ENCODE measurements around the gene TRH. TPM values are rescaled to one million over a fixed set of nuclear protein-coding genes. Genes with fewer than 3 reads are reported as not detected.
A peak's percentile ranks its signal among the peaks of the same experiment; 100 is the strongest.

The TRH gene
- total RNA-seq, result not detected

- DNase-seq (ENCODE audit: low spot score), result no peak
Measured at GRCh38 chr3:129974564-129974832, at the start of gene TRH. TSS of gene TRH (plus strand) at chr3:129974720. CDS start at chr3:129975817, 1,097 bp downstream.

- no peak for DNase-seq (ENCODE audit: low spot score)
Measured at GRCh38 chr3:129927072-129927471, 47.4 kb upstream of the TRH start.

- DNase-seq (ENCODE audit: low spot score), result no peak
Measured at GRCh38 chr3:129929383-129929782, 45.1 kb upstream of the TRH start.

GRCh38 chr3:129933471-129933870, 41.0 kb upstream of the TRH start:
- DNase-seq (ENCODE audit: low spot score), result no peak

GRCh38 chr3:129934234-129935123, 40.0 kb upstream of the TRH start:
- DNase-seq (ENCODE audit: low spot score), result peak; percentile 27

GRCh38 chr3:129936757-129937156, 37.8 kb upstream of the TRH start:
- peak; percentile 41 for DNase-seq (ENCODE audit: low spot score)

- DNase-seq (ENCODE audit: low spot score), result no peak
Measured at GRCh38 chr3:129937717-129938116, 36.8 kb upstream of the TRH start.

GRCh38 chr3:129938140-129938930, 36.2 kb upstream of the TRH start:
- no peak for DNase-seq (ENCODE audit: low spot score)

- no peak for DNase-seq (ENCODE audit: low spot score)
Measured at GRCh38 chr3:129940086-129940485, 34.4 kb upstream of the TRH start.

- peak; percentile 58 for DNase-seq (ENCODE audit: low spot score)
Measured at GRCh38 chr3:129942296-129942695, 32.2 kb upstream of the TRH start.

- DNase-seq (ENCODE audit: low spot score), result no peak
Measured at GRCh38 chr3:129943020-129943419, 31.5 kb upstream of the TRH start.

GRCh38 chr3:129944709-129945108, 29.8 kb upstream of the TRH start:
- no peak for DNase-seq (ENCODE audit: low spot score)

GRCh38 chr3:129947538-129948240, 26.8 kb upstream of the TRH start:
- DNase-seq (ENCODE audit: low spot score), result no peak

GRCh38 chr3:129950318-129951046, 24.0 kb upstream of the TRH start:
- DNase-seq (ENCODE audit: low spot score), result no peak

- DNase-seq (ENCODE audit: low spot score), result no peak
Measured at GRCh38 chr3:129952556-129953355, 21.8 kb upstream of the TRH start.

GRCh38 chr3:129953621-129954020, 20.9 kb upstream of the TRH start:
- no peak for DNase-seq (ENCODE audit: low spot score)

- no peak for DNase-seq (ENCODE audit: low spot score)
Measured at GRCh38 chr3:129954514-129954913, 20.0 kb upstream of the TRH start.

- no peak for DNase-seq (ENCODE audit: low spot score)
Measured at GRCh38 chr3:129956936-129957335, 17.6 kb upstream of the TRH start.

- no peak for DNase-seq (ENCODE audit: low spot score)
Measured at GRCh38 chr3:129958755-129959154, 15.8 kb upstream of the TRH start.

- no peak for DNase-seq (ENCODE audit: low spot score)
Measured at GRCh38 chr3:129961141-129961541, 13.4 kb upstream of the TRH start.

GRCh38 chr3:129962600-129962999, 11.9 kb upstream of the TRH start:
- DNase-seq (ENCODE audit: low spot score), result no peak
